ENCODE data around the gene VAMP2. TPM values are rescaled to one million over a fixed set of nuclear protein-coding genes. Genes with fewer than 3 reads are reported as not detected.

Gene VAMP2
- total RNA-seq, 2 experiments from 2014 or later = 71.1 to 79.1 TPM

DNA sequence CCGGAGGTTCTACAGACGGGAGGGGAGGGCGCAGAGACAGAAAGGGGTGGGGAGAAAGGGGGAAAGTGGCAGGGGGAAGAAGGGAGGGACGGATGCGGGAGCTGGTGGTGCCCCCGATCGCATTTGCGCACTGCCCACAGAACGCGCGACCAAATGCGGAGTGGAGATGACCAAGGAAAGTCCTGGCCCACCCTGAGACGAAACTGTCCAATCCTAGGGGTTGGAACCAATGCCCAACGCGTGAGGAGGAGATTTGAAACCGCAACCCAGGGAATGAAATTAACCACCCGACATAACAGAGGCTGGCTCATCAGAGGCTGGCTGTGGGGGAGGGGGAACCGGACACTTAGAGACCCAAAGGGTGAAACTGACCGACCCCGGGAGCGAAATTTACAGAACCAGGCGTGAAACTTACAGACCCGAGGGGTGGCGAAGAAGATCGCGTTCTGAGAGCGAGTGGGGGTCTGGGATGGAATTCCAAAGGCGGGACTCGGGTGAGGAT is 40.3 kb downstream of the VAMP2 start:
- ChIA-PET CTCF (interaction anchor here (0.5 to 4.0 kb wide), 12 partner anchors 11 to 482 kb away, joined by 3 to 27 read pairs (median 4); partner anchors contain the start of gene AURKB), POLR2A (interaction anchor here (0.6 to 2.3 kb wide), 3 partner anchors 51 to 184 kb away, joined by 3 to 9 read pairs (median 8); no protein-coding TSS in a partner anchor)
- no peak for DNase-seq
- Mint-ChIP-seq H3K27ac (no peak overlapping the region), H3K4me3 (peak overlapping the region; percentile 86), H3K4me1 (peaks cover 83% of the 10 kb centered on the region), H3K27me3 (peaks cover 59% of the 10 kb centered on the region), H3K9me3 (no peaks in the 10 kb centered on the region), H3K36me3 (ENCODE audit: low read depth) (peaks cover 3% of the 10 kb centered on the region)

DNA sequence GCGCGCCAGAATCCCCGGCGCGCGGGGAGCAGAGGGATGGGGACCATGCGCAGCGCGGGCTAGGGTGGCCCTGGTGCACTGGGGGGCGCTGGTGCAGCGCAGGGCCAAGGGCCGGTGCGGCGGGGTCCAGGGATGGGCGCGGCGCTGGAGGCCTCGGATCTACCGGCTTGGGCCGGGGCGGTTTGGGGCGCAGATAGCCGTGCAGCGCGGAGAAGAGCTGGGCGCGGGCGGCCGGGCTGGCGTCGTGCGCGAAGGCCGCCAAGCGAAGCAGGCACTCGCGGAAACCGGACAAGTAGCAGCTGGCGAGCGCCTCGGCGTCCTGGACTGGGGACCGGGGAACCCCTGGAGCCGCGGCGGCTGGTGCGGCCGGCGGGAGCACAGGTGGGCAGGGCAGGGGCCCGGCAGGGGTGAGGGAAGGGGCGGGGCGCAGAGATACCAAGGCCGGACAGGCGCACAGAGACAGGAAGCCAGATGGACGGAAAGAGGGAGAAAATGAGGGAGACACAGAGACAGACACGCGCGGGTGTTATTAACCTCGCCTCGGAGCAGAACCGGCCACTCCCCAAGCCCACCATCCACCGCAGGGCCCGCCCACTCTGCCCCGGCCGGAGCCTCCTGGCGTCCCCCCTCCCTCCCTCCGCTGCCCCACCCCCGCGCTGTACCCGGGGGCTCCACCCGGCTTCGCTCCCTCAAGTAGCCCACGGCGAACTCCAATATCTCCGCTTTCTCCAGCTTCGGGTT is 40.9 kb downstream of the VAMP2 start:
- H3K27me3 Mint-ChIP-seq = peaks cover 58% of the 10 kb centered on the region
- CTCF ChIA-PET = interaction anchor here (0.5 to 4.0 kb wide), 9 partner anchors 13 to 482 kb away, joined by 3 to 27 read pairs (median 4); partner anchors contain the start of gene AURKB
- peak overlapping the region; percentile 86 for H3K4me3 Mint-ChIP-seq
- H3K9me3 Mint-ChIP-seq = no peaks in the 10 kb centered on the region
- POLR2A ChIA-PET = interaction anchor here (0.6 to 2.3 kb wide), 3 partner anchors 51 to 185 kb away, joined by 3 to 9 read pairs (median 8); no protein-coding TSS in a partner anchor
- H3K27ac Mint-ChIP-seq = no peak overlapping the region
- DNase-seq = peak; percentile 35
- H3K4me1 Mint-ChIP-seq = peaks cover 80% of the 10 kb centered on the region
- H3K36me3 Mint-ChIP-seq (ENCODE audit: low read depth) = peaks cover 3% of the 10 kb centered on the region

DNA sequence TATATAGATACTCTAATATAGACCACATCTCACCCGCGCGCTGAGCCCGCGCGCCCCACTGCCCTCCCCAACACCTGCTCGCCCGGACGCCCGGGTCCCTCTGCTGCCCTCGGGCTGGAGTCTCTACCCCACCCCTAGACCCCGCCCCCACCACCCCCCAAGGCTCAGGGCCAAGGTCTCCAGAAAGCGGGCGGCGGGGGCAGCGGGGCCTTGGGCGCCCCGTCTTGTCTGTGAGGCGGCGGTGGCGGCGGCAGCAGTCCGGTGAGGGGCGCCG is 41.4 kb downstream of the VAMP2 start:
- H3K9me3 Mint-ChIP-seq = no peaks in the 10 kb centered on the region
- peaks cover 76% of the 10 kb centered on the region for H3K4me1 Mint-ChIP-seq
- POLR2A ChIA-PET = interaction anchor here (2.3 kb wide), 1 partner anchor 52 kb away, joined by 8 read pairs; no protein-coding TSS in a partner anchor
- CTCF ChIA-PET = interaction anchor here (0.9 to 1.6 kb wide), 3 partner anchors 19 to 101 kb away, joined by 4 read pairs; no protein-coding TSS in a partner anchor
- H3K4me3 Mint-ChIP-seq = peak overlapping the region; percentile 86
- H3K27me3 Mint-ChIP-seq = peaks cover 63% of the 10 kb centered on the region
- H3K27ac Mint-ChIP-seq = no peak overlapping the region
- DNase-seq = no peak
- H3K36me3 Mint-ChIP-seq (ENCODE audit: low read depth) = peaks cover 3% of the 10 kb centered on the region

DNA sequence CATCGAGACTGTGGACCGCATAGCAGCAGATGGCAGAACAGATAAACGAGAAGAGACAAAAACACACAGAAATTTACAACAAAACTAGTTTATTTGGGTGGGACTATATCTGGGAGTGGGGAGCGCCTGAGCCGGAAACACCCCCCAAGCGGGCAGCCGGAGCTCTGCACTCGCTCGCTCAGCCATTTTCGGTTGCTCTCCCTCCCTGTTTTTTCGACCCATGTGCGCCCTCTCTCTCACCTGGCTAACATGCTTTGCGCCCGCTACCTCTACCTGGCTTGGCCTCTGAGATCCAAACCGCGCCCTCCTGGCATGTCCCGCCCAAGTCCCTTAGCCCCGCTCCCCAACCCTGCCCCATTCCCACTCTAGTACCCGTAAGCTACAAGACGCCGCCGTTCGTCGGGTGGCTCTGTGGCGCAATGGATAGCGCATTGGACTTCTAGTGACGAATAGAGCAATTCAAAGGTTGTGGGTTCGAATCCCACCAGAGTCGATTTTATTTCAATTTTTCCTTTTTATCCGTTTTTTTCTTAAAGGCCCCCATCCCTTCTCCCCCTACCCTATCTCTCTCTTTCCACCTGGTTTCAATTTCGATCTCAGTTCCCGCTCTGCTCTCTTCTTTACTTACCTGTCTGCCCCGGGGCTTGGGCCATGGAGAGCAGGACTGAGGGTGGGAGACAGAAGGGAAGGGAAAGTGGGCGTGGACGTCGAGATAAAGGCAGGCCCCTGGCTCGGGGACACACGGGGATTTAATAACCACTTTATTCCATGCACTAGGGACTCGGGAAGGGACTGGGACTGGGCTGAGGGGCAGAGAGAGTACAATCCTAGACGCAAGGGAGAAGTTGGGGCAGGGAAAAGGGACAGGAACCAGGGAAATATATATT is 42.0 kb downstream of the VAMP2 start:
- Mint-ChIP-seq H3K4me1 (peaks cover 71% of the 10 kb centered on the region), H3K27me3 (peaks cover 65% of the 10 kb centered on the region), H3K36me3 (ENCODE audit: low read depth) (peaks cover 3% of the 10 kb centered on the region), H3K9me3 (no peaks in the 10 kb centered on the region), H3K27ac (peak overlapping the region; percentile 84), H3K4me3 (peak overlapping the region; percentile 82)
- ChIA-PET CTCF (interaction anchor here (1.6 to 5.8 kb wide), 17 partner anchors 11 to 174 kb away, joined by 4 to 32 read pairs (median 12); partner anchors contain the start of genes BORCS6 and SLC25A35), POLR2A (interaction anchor here (0.7 to 1.7 kb wide), 4 partner anchors 53 to 433 kb away, joined by 3 to 10 read pairs (median 5); partner anchors contain the start of genes AURKB, CTC1 and TP53)
- peak; percentile 61 for DNase-seq

DNA sequence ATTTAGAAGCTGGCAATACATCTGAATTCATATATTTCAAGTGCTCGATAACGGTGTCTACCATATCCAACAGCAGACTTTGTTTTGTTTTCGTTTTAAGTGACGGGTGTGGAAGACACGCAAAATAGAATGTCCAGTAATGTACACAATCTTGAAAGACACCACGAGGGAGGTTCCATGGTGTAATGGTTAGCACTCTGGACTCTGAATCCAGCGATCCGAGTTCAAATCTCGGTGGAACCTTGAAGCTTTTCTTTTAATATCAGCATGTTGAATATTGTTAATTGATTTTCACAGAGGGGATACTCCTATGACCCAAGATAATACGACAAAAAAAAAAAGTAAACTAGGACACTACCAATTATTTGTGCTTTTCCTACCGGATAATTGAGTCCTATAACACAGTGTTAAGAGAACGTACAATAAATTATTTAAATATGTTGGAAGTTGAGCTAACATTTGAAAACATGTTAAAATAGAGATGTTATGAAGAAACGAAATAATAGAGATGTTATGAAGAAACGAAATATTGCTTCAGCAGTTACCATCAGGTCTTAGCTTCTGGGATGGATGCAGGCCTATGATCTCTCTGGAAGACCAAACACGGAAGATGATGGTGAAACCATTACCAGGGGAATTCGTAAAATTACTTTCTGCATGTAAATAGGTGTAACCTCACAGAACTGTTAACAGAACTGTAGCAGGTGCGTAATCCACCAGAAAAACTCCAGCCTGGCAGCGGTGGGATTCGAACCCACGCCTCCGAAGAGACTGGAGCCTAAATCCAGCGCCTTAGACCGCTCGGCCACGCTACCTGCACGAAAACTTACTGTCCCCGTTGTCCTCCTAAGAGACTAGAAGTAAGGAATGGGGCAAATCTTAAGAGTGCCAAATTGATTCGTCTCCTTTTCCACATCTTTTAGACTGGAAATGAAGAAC is 42.9 kb downstream of the VAMP2 start:
- Mint-ChIP-seq H3K27me3 (peaks cover 68% of the 10 kb centered on the region), H3K27ac (peak overlapping the region; percentile 84), H3K4me1 (peaks cover 62% of the 10 kb centered on the region), H3K36me3 (ENCODE audit: low read depth) (no peaks in the 10 kb centered on the region), H3K9me3 (no peaks in the 10 kb centered on the region), H3K4me3 (peak overlapping the region; percentile 82)
- CTCF ChIA-PET = interaction anchor here (0.6 to 5.8 kb wide), 42 partner anchors 10 to 681 kb away, joined by 3 to 32 read pairs (median 5); partner anchors contain the start of genes AURKB, BORCS6, CTC1 and PFAS
- POLR2A ChIA-PET = interaction anchor here (0.6 to 1.7 kb wide), 5 partner anchors 53 to 432 kb away, joined by 3 to 10 read pairs (median 5); partner anchors contain the start of genes AURKB, BORCS6, CTC1 and TP53
- peak; percentile 86 for DNase-seq

DNA sequence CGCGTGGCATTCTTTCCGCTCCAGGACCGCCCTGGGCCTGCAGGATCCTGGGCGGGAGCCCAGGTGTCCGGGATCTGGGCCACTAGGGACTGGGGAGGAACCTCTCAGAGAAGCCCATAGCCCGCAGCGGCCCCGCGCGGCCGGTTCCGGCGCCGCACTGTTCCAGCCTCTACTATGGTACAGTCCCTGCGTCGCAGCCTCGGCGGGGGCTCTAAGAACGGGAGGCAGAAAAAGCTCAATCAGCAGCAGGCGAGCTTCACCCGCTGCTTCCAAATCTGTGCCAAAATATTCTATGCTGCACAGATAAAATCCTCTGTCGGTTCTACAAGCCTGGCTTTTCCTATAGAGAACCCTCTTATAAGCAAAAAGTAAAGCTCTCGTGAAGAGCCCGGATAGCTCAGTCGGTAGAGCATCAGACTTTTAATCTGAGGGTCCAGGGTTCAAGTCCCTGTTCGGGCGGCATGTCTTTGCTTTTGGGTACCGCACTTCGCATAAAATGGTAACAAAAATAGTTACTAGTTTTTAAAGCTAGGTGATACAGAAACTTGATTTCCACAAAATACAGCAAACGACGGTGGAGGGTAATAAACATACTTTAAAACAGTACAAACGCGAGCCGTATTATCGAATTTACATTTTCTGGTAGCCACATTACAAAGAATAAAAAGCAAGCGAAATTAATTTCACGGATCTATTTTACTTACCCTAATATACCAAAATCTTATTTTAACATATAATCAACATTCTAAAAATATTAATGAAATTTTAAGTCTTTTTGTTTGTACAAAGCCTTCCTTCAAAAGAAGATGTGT is 43.8 kb downstream of the VAMP2 start:
- DNase-seq = peak; percentile 86
- ChIA-PET CTCF (interaction anchor here (0.6 to 5.8 kb wide), 43 partner anchors 8 to 470 kb away, joined by 3 to 32 read pairs (median 5); partner anchors contain the start of genes AURKB, BORCS6, CTC1 and PFAS), POLR2A (interaction anchor here (0.6 to 1.7 kb wide), 4 partner anchors 54 to 128 kb away, joined by 3 to 10 read pairs (median 6); partner anchors contain the start of genes AURKB, BORCS6 and CTC1)
- Mint-ChIP-seq H3K9me3 (no peaks in the 10 kb centered on the region), H3K27ac (peak overlapping the region; percentile 88), H3K4me3 (peak overlapping the region; percentile 85), H3K4me1 (peaks cover 53% of the 10 kb centered on the region), H3K27me3 (peaks cover 65% of the 10 kb centered on the region), H3K36me3 (ENCODE audit: low read depth) (no peaks in the 10 kb centered on the region)

DNA sequence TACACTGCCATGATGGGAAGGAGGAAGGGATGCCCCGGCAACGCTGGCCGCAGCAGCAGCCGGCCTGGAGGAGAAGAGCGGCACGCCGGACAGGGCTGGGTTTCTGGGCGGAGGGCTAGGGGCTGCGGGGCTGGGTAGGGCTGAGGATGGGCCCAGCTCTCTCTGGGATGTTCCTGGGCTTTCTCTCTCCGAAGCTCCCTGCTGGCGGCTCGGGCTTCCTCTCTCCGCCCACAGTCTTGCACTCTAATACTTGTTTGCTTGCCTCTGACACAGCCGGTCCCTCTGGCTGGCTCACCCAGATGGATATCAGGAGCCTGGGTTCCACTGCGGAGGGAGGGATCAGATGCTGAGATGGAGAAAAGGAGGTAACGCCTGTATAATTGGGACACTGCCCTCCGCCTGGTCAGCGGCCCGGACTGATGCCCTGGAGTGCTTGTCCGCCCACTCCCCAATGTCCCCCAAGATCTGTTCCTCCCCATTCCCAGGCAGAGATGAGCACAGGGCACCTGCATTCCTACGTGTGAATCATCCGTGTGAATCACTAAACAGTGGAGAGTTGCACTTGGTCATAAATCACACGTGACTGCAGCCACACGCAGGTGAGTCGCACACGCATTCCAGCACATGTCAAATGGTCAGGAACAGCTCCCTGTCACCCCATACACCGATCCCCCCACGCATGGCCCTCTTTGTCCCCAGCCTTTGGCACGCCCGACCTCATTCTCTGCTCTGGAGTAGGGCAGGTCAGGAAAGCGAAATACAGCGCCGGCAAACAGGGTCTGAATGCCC is 44.6 kb downstream of the VAMP2 start, which contains the start of gene ALOXE3:
TSS of gene ALOXE3 (minus strand) at position 535 of the 789 bp plus-strand sequence. CDS start at position 11, 524 bp downstream.
- no peaks in the 10 kb centered on the region for H3K9me3 Mint-ChIP-seq
- ChIA-PET POLR2A (no interaction called here), CTCF (interaction anchor here (0.6 to 5.8 kb wide), 24 partner anchors 8 to 431 kb away, joined by 3 to 32 read pairs (median 6); partner anchors contain the start of genes AURKB, BORCS6, CTC1 and PFAS)
- peaks cover 62% of the 10 kb centered on the region for H3K27me3 Mint-ChIP-seq
- no peaks in the 10 kb centered on the region for H3K36me3 Mint-ChIP-seq (ENCODE audit: low read depth)
- H3K27ac Mint-ChIP-seq = peak within 1 kb of the TSS; percentile 88
- H3K4me3 Mint-ChIP-seq = peak within 1 kb of the TSS; percentile 85
- no peak for DNase-seq
- peaks cover 45% of the 10 kb centered on the region for H3K4me1 Mint-ChIP-seq

DNA sequence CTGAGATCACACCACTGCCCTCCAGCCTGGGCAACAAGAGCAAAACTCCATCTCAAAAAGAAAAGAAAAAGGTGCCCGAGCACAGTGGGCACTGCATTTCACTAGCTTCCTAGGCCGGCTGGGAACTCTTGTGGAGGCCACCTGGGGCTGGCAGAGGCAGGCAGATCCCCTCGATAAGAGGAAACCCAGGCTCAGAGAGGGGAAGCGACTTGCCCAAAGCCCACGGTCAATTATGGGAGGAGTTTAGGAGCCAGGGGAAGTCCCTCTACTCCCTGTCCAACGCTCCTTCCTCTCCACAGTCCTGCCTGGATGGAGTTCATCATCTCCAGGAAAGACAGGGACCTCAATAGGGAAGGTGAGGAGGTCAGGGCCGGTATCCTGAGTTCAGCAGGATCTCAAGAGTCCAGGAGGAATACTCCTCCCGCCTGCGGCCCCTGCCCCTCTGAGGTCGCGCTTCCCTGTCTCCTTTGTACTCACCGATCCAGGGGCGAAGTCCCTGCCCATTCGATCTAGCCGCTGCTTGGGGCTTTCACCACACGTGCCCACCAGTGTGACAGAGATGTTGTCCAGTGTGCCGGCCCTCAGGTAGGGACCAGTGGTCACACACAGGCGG is 45.3 kb downstream of the VAMP2 start:
- Mint-ChIP-seq H3K27me3 (peaks cover 62% of the 10 kb centered on the region), H3K27ac (no peak overlapping the region)

DNA sequence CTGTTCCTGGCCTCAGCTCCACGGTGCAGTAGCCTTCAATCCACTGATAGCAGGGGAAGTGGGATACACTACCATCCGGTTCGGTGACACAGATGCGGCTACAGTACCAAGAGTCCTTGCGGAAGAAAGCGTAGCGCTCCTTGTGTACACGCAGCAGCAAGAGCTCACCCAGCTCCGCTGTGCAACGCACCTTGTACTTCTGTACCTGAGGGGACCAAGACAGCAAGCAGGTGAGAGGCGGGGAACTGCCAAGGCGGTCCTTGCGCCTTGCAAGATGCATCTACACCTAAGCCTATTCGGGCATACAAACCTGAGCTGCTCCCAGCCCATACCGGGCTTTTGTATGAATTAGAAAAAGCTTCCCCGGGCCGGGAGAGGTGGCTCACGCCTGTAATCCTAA is 46.0 kb downstream of the VAMP2 start:
- no peaks in the 10 kb centered on the region for H3K9me3 Mint-ChIP-seq
- peaks cover 36% of the 10 kb centered on the region for H3K4me1 Mint-ChIP-seq
- POLR2A ChIA-PET = no interaction called here
- H3K27ac Mint-ChIP-seq = no peak overlapping the region
- peaks cover 62% of the 10 kb centered on the region for H3K27me3 Mint-ChIP-seq
- no peak overlapping the region for H3K4me3 Mint-ChIP-seq
- CTCF ChIA-PET = interaction anchor here (1.0 to 5.8 kb wide), 4 partner anchors 13 to 82 kb away, joined by 3 to 27 read pairs (median 4); no protein-coding TSS in a partner anchor
- no peak for DNase-seq
- no peaks in the 10 kb centered on the region for H3K36me3 Mint-ChIP-seq (ENCODE audit: low read depth)

More for the DNA sequence above, 45.3 kb downstream of the VAMP2 start:
- ChIA-PET POLR2A (no interaction called here), CTCF (interaction anchor here (0.6 to 5.8 kb wide), 10 partner anchors 7 to 81 kb away, joined by 3 to 32 read pairs (median 4); partner anchors contain the start of gene BORCS6)
- no peak for DNase-seq
- Mint-ChIP-seq H3K4me1 (peaks cover 39% of the 10 kb centered on the region), H3K4me3 (peak overlapping the region; percentile 85), H3K36me3 (ENCODE audit: low read depth) (no peaks in the 10 kb centered on the region), H3K9me3 (no peaks in the 10 kb centered on the region)

DNA sequence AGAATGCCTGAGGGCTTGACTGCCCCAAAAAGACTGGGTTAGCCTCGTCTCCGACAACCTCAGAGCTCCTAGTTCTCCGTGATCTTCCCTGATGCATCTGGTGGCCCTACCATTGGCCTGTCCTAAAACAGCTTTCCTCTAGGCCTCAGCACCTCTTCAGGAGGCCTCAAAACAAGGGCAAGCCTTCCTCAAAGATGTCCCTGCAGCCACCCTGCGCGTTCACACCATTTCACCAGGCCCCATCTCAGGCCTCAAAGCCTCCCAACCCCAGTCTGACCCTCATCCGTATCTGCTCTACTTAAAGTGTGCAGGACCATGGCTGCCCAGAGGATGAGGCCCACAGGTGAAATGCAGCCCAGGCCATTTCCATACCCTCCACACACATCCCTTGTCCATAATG is 51.8 kb downstream of the VAMP2 start:
- no peaks in the 10 kb centered on the region for H3K9me3 Mint-ChIP-seq
- CTCF ChIA-PET = interaction anchor here (0.6 to 2.9 kb wide), 19 partner anchors 8 to 640 kb away, joined by 3 to 32 read pairs (median 3); partner anchors contain the start of genes ALOXE3, TP53 and WRAP53
- no peak for DNase-seq
- peaks cover 3% of the 10 kb centered on the region for H3K4me1 Mint-ChIP-seq
- no peaks in the 10 kb centered on the region for H3K36me3 Mint-ChIP-seq (ENCODE audit: low read depth)
- POLR2A ChIA-PET = no interaction called here
- no peak overlapping the region for H3K27ac Mint-ChIP-seq
- peaks cover 47% of the 10 kb centered on the region for H3K27me3 Mint-ChIP-seq
- H3K4me3 Mint-ChIP-seq = no peak overlapping the region
